GM23248 (cell line): ENCODE data around the gene STRIT1.

Source experiments
- EZH2 ChIP-seq: fragments of 200-600 bp; sonication (generic); IDR thresholded peaks from 2 replicates; pipeline ENCODE4 v1.6.1; 2018; ENCODE audit warnings: antibody characterized with exemption, mild to moderate bottlenecking; ENCODE audit not compliant: insufficient read depth, poor library complexity, severe bottlenecking
- EZH2phosphoT487 ChIP-seq: fragments of 200-600 bp; sonication (generic); IDR thresholded peaks from 2 replicates; pipeline ENCODE4 v1.6.1; 2018; ENCODE audit warnings: antibody characterized with exemption, moderate library complexity, mild to moderate bottlenecking, low read depth; ENCODE audit not compliant: insufficient read depth

- TF ChIP-seq EZH2phosphoT487 (no peak), EZH2 (no peak)
Observed at GRCh38 chr3:155296413-155296812, 2.9 kb upstream of the STRIT1 start.
